AG04449 (cell line): ENCODE results near the gene BCAR1.

ENCODE experiments used
- CTCF ChIA-PET: fragments of 350-600 bp; formaldehyde crosslinking; extraction: SDS; loops from one replicate; lab custom pipeline; 2021; ENCODE audit warnings: antibody characterized with exemption; lab: Yijun Ruan, JAX
- POLR2A ChIA-PET: fragments of 400-600, 350-600 bp; formaldehyde crosslinking; extraction: SDS; loops from one replicate; lab custom pipeline; 2020; ENCODE audit warnings: antibody characterized with exemption, inconsistent platforms; lab: Yijun Ruan, JAX
- DNase-seq: peaks from one replicate; pipeline ENCODE4 v3.0.0-alpha.2; 2010; ENCODE audit warnings: low read depth, low spot score
- H3K4me3 ChIP-seq: 2 replicates; pipeline ENCODE4 v1.5.1; 2011; ENCODE audit warnings: low read depth, mild to moderate bottlenecking, control low read depth, low read length
- TF ChIP-seq, protein P1 (sequence below): IDR thresholded peaks from one replicate; pipeline ENCODE4 v1.5.1; 2011; ENCODE audit warnings: mild to moderate bottlenecking, moderate library complexity, low read length, control low read depth, inconsistent platforms; ENCODE audit not compliant: insufficient read depth; ENCODE audit errors: missing control alignments

The BCAR1 gene

DNA sequence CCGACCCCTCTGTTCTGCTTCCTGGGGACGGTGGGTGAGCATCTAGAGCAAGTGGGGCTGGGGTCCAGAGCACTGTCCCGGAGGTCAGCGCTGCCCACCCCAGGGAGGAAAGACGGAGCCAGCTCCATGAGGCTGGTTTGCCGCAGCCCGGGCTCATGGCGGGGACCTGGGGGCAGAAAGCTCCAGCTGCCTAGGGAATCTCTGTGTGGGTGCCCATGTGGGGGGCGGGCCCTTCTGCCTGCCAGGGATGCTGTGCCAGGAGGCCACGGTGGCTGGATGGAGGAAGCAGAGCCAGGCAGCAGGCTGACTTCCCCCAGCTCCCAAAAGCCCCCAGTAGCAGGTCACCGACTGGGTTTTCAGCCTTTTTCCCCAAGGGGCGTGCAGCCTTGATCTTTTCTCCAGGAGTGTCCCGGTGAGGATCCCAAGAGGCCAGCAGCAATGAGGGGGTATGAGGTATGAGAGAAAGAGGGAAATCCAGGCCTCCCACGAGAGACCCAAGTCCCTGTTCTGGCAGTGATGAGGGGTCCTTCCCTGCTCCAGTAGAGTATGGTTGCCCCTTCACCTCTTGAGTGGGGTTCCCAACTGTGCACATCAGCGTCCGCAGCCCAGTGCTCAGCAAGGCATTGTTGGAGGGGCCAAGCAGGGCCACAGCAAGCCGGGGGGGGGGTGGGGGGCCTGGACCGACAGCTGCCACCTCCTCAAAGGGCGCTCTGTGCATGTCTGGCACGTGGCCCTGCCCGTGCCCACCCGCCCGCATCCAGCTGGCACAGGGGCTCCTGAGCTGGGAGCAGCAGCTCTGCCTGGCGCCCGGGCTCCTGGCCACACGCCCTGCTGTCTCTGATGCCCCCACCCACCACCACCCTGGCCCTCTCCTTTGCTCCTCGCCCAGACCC is 15.6 kb upstream of the BCAR1 start:
- POLR2A ChIA-PET, result interaction anchor here (0.6 to 0.8 kb wide), 2 partner anchors 10 to 16 kb away, joined by 3 read pairs; no protein-coding TSS in a partner anchor
- H3K4me3 ChIP-seq, result peak overlapping the region; percentile 81
- CTCF ChIA-PET, result interaction anchor here (0.8 to 1.3 kb wide), 4 partner anchors 12 to 120 kb away, joined by 3 to 7 read pairs (median 3); no protein-coding TSS in a partner anchor
- TF ChIP-seq, protein P1, sequence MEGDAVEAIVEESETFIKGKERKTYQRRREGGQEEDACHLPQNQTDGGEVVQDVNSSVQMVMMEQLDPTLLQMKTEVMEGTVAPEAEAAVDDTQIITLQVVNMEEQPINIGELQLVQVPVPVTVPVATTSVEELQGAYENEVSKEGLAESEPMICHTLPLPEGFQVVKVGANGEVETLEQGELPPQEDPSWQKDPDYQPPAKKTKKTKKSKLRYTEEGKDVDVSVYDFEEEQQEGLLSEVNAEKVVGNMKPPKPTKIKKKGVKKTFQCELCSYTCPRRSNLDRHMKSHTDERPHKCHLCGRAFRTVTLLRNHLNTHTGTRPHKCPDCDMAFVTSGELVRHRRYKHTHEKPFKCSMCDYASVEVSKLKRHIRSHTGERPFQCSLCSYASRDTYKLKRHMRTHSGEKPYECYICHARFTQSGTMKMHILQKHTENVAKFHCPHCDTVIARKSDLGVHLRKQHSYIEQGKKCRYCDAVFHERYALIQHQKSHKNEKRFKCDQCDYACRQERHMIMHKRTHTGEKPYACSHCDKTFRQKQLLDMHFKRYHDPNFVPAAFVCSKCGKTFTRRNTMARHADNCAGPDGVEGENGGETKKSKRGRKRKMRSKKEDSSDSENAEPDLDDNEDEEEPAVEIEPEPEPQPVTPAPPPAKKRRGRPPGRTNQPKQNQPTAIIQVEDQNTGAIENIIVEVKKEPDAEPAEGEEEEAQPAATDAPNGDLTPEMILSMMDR, result no peak
- DNase-seq, result no peak

DNA sequence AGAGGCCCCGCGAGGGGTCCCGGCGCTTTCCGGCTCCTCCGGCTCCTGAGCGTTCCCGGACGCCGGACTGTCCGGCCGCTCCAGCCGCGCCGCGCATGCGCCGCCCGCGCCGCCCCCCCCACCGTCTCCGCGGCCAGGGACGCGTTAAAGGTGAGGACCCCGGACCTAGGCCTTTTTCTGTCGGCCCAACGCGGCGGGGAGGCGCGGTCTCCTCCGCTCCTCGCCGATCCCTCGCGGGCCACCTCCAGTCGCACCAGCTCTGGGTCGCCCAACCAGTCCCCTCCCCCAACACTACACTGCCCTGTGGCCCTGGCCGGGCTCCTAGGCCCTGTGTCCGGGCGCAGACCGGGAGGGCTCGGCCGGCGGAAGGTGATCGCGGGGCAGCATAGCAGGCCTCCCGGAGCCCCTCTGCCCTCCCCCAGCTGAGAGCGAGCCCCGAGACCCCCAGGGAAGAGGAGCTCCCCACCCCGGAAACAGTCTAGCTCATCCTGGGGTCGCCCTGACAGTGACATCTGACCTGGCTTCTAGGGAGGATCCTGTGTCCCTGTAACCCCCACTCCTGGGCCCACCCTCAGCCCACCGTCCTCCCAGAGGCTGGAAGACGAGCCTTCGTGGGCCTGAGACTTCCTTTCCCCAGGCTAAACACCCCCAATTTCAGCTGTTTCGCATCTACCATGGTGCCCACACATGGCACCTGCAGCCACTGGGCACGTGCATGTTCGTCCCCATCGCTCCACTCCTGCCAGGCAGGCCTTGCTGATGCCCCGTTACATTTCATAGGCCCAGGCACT is 14.7 kb upstream of the BCAR1 start:
- H3K4me3 ChIP-seq, result peak overlapping the region; percentile 81
- DNase-seq, result no peak
- ChIA-PET POLR2A (interaction anchor here (0.6 to 1.0 kb wide), 3 partner anchors 9 to 112 kb away, joined by 3 read pairs; no protein-coding TSS in a partner anchor), CTCF (interaction anchor here (0.8 to 1.8 kb wide), 4 partner anchors 33 to 121 kb away, joined by 3 to 7 read pairs (median 4); no protein-coding TSS in a partner anchor)
- TF ChIP-seq, protein P1, result no peak

DNA sequence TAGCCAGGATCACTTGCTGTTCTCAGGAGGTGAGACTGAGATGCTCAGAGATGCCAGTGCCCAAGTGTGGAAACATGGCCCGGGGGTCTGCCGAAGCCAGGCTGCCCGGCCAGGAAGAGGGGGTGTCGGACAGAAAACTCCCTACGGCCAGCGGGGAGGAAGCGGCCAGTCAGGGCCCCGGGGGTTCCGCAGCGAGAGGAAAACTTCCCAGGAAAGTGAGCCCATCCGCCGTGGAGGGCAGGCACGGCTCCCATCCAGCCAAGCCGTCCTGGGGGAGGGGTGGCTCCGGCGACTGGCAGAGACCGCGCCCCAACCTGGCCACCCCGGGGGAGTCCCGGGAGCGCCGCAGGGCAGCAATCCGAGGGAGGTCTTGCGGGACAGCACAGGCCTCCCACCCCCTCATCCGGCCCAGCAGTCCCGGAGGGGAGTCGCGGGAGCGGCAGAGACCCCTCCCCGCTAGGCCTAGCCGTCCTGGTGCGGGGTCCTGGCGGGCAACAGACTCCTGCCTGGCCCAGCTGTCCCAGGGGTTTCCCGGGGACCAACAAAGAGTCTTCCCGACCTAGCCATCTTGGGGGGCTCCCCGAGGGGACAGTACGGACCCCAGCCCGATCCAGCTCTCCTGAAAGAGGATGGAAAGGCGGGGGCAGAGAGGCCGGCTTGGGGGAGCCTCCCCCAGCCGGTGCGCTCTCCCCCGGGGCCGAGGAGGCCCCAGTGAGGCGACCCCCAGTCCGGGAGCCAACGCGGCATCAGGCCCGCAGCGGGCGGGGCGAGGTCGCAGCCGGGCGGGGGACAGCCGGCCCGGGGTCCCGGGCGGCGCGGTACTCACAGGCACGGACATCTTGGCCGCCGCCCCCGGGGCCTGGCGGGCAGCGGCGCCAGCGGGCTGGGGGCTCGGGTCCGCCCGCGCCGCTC is 13.8 kb upstream of the BCAR1 start:
- H3K4me3 ChIP-seq, result peak overlapping the region; percentile 81
- TF ChIP-seq, protein P1, result no peak
- ChIA-PET POLR2A (interaction anchor here (1.0 kb wide), 1 partner anchor 113 kb away, joined by 3 read pairs; no protein-coding TSS in a partner anchor), CTCF (interaction anchor here (1.1 to 1.8 kb wide), 3 partner anchors 32 to 120 kb away, joined by 3 to 7 read pairs (median 4); no protein-coding TSS in a partner anchor)
- no peak for DNase-seq

DNA sequence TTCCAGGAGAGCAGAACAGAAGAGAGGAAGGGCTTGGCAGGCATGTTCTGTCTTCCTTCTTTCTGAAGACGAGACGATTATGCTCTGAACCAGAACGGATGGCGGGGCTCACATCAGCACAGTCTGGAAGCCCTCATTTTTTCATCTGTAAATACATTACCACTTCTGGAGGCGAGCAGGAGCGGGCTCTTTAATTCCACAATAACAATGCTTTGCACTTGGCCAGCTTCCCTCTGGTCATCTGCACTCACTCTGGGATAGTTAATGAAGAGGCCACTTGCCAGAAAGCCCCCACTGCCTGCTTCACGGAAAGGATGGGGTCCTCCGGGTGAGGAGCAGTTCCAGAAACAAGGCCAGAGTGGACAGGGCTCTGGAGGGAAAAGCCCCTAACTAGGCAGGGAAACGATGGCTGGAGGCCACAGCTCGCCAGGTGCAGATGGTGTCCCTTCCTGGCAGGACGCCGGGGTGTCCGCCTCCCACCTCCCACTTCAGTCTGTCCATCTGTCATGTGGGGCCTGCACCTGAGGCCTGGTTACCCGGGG is 13.1 kb upstream of the BCAR1 start:
- peak overlapping the region; percentile 81 for H3K4me3 ChIP-seq
- ChIA-PET POLR2A (no interaction called here), CTCF (interaction anchor here (1.8 to 2.1 kb wide), 2 partner anchors 10 to 31 kb away, joined by 4 to 7 read pairs; no protein-coding TSS in a partner anchor)

DNA sequence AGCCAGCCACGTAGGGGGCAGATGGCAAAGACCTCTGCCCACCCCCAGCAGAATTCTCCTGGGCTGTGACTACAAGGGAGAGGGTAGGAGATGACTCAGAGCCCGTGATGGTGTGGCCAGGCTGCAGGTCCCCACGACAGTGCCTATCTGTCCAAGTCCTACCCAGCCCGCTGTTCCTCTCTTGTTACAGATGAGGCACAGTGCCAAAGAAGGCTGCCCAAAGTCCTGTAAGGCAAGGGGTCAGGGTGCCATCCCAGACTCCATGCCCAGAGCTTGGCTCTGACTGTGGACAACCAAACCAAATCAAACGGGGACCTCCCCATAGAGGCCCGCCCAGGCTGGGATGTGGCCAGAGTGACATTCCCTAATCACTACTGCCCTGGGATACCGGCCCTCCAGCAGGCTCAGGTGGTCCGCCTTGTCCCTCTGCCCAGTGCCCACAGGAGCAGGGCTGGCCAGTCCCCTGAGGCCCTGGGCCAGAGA is 12.6 kb upstream of the BCAR1 start:
- TF ChIP-seq, protein P1, result no peak
- DNase-seq, result no peak
- CTCF ChIA-PET, result interaction anchor here (1.0 to 2.1 kb wide), 2 partner anchors 10 to 29 kb away, joined by 3 to 7 read pairs; no protein-coding TSS in a partner anchor
- peak overlapping the region; percentile 81 for H3K4me3 ChIP-seq
- POLR2A ChIA-PET, result no interaction called here

More for the DNA sequence above, 13.1 kb upstream of the BCAR1 start:
- no peak for DNase-seq
- TF ChIP-seq, protein P1, result no peak
